ENCODE data around the gene ITPK1.
A peak's percentile ranks its signal among the peaks of the same experiment; 100 is the strongest.

ITPK1 gene

DNA sequence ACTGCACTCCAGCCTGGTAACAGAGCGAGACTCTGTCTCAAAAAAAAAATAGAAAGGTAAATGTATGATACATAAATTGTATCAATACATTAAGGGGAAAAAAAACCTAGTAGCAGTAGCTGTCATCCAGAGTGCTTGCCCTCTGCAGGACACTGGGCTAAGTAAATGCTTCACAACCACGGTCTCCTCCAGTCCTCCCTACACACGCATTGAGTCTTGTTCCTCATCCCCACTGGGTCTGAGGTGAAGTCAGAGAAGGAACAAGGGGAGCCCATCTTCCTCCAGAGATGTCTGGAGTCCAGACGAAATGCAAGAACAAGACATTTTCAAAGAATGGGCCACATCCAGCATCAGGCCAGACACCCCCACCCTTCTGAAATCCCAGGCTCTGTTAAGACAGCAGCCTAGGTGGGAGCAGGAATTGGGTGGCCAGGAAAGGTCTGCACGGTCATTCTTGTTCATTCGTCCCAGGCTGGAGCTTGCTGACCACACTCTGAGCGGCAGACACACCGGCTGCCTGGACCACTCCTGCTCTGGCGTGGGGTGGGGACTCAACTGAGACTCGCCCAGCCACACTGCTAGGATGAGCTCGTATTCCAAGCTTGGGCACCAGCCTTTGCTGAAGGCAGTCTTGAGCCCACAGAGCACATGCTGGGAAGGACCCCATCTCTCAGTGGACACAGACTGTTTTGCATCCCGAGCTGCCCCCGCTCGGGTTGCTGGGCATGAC, 147.3 kb downstream of the ITPK1 start:
- DNase-seq (ENCODE audit: low read depth): no peak

DNA sequence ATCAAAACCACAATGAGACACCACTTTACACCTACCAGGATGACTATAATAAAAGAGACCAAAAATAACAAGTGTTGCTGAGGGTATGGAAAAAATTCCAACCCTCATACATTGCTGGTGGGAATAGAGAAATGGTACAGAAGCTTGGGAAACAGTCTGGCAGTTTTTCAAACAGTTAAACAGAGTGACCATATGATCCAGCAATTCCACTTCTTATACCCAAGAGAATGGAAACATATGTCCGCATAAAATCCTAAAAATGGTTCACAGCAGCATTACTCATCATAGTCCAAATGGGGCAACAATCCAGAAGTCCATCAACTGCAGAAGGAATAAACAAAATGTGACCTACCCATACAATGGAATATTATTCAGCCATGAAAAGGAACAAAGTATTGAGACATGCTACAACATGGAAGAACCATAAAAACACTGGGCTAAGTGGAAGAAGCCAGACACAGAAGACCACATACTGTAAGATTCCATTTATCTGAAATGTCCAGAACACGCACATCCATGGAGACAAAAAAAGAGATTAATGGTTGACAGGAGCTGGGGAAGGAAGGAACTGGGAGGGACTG, 148.3 kb downstream of the ITPK1 start:
- DNase-seq (ENCODE audit: low read depth): no peak

DNA sequence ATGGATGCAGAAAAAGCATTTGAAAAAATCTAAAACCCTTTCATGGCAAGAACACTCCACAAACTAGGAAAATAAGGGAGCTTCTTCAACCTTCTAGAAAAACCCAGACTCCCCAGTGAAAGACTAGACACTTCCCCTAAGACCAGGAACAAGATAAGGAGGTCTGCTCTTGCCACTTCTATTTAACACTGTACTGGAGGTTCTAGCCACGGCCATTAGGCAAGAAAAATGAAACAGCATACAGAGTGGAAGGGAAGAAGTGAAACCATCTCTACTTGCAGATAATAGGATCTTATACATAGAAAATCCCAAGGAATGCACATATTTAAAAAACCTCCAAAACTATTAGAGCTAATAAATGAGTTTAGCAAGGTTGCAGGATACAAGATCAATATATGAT, 150.4 kb downstream of the ITPK1 start:
- no peak for DNase-seq (ENCODE audit: low read depth)

DNA sequence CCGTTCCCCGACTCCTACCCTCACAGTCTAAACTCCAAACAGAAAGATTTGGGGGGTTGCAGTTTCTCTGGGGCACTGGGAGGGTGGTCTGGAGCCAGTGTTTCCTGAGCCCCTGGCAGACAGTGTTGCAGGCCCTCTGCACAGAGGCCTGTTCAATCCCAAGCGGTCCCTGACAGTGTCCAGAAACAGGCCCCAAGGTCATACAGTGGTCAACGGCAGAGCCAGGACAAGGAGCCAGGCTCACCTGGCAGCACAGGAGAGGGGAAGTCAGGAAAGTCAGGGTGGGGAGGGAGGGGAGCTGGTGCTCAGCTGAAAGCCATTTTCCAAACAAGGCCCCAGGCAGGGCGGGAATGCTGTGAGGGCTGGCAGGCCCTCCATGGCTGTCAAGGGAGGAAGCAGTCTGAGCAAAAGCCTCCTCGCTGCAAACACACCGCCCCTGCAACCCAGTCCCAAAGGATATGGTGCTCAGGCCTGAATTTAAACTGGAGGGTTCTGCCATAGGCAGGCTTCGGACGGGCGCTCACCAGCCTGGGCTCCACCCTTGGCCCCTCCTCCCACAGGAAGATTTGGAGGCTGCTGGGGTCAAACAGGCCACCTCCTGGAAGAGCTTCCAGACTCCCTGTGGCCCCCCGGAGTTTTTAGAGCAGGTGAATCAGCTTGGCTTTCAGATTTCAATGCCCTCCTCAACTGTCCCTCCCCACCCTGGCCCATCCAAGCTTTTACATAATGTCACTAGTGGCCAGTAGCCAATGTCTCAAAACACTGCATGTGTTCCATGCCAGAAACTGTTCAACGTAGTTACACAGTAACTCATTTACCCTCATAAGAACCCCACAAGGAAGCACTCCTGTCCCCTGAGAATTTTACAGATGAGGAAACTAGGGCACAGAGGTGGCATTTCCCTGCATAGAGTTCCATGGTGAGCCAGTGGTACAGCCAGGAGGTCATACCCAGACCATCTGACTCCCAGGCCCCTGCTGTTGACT, 151.3 kb downstream of the ITPK1 start:
- DNase-seq (ENCODE audit: low read depth): no peak

DNA sequence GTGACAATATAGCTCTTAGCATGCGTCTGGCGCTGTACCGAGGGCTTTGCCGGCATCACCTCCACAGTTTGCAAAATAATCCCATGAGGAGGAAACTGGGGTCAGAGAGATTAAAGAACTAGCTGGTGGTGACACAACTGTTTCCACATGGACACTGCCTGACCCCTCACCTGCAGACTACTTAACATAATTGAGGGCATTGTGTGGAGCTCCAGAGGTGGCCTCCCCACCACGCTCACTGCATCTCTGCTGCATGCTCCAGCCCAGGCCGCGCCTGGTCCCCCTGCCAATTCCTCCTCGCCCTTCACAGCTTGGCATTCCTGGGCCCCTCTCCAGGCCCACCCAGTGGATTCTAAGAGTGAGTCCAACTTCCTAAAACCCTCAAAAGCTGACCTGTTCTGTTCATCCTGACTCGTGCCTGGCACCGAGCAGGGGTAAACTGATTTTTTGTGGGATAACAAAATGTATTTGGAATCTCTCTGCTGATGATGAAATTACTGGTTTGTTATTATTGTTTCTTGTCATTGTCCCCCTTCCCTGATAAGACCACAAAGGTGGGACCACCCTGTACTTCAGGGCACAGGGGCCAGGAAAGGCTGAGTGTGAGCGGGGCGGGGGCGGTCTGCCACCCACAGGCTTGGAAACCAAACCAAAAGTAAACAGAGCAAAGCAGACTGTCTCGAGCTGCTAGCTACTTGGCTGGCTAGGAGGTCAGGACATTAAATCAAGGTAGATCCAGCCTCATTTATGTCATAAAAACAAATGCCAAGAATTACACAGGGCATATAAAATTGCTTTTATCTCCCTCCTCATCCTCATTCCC, 152.2 kb downstream of the ITPK1 start:
- no peak for DNase-seq (ENCODE audit: low read depth)

DNA sequence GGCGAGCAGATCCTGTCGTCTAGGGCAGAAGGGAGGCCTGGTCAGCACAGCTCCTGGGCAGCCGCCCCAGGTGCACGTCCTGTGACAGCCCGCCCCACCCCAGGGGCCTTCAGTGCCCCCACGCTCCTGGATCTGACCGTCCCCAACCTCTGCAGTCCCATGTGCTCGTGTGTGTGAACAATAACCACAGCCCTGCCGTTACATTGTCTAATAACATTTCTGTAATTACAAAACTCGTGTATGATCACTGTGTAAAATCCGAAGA, 153.0 kb downstream of the ITPK1 start:
- DNase-seq (ENCODE audit: low read depth): no peak

DNA sequence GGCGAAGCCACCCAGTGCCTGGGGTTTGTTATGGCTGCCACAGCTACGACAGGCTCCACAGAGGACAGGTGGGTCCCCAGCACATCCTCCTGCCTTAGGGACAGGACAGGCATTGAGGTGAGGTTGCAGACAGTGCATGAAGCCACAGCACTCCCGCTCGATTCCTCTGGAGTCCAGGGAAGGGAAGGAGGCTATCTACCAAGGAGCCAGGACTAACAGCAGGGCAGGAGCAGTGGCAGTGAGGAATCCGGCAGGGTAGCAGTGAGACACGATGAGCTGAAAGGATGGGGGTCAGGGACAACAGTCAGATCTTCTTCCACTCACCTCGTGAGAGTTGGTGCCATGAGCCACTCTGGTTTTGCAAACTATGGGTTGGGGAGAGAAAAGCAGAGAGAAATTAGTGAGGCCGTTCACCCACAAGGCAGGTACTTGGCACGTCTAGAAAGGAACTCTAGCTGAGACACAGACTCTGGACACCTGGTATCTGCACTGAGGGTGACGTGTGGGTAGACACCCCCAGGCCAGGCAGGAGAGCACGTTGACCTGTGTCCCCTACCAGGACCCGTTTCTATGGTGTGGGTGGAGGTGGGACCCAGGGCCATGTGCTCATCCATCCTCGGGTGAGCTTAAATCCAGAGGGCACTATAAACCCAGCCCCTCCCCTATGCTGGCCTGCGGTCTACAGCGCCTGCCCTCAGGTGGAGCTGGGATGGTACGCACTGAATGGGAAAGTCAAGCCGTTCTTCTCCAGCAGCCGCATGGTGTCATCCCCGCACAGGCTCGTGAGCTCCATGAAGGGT, 153.5 kb downstream of the ITPK1 start:
- no peak for DNase-seq (ENCODE audit: low read depth)

DNA sequence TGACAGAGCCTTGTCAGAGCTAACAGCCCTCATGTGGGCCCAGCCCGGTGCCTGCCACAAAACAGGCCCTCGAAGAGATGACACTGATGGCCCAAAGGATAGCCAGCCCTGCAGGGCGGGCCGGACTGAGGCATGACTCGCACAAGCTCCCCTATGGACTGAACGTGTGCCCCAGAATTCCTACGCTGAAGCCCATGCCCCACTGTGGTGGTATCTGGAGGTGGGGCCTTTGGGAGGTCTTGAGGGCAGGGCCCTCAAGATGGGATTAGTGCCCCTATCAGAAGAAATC, 154.2 kb downstream of the ITPK1 start:
- DNase-seq (ENCODE audit: low read depth): no peak

DNA sequence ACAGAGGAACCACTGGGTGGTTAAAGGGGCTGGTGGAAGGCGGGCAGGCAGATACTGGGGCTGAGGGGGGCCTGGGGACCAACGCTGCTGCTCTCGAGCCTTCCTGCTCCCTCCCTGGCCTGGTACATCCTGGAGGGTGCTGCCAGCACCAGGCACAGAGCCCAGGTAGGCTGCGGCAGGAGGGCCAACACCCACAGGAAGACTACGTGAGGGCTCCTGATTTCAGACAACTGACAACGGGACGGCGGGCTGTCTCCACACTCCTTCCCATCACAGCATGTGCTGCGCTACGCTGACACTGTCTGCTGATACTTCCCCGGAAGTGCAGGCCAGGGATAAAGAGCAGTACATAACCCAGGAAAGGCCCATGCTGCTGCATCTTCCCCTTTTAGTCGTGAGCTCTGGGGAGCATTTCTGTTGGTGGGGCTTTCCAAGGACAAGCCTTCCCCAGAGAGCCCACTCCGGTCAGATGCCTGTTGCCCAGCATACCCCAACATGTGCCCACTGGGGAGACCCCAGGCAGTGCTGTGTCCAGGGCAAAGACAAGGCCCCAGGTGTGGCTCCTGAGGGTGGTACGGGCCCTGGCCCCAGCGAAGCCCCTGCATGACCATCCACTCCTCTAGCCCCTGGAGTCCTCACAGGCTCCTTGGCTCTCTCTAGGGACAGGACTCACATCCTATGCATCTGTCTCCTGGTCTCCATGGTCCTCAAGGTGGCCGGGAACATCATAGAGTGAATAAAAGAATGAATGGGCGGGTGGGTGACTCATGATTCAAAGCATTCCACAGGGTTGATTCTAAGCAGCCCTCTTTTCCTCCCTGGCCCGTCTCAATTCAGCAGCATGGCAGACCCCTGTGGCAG, 154.8 kb downstream of the ITPK1 start:
- DNase-seq (ENCODE audit: low read depth): no peak

DNA sequence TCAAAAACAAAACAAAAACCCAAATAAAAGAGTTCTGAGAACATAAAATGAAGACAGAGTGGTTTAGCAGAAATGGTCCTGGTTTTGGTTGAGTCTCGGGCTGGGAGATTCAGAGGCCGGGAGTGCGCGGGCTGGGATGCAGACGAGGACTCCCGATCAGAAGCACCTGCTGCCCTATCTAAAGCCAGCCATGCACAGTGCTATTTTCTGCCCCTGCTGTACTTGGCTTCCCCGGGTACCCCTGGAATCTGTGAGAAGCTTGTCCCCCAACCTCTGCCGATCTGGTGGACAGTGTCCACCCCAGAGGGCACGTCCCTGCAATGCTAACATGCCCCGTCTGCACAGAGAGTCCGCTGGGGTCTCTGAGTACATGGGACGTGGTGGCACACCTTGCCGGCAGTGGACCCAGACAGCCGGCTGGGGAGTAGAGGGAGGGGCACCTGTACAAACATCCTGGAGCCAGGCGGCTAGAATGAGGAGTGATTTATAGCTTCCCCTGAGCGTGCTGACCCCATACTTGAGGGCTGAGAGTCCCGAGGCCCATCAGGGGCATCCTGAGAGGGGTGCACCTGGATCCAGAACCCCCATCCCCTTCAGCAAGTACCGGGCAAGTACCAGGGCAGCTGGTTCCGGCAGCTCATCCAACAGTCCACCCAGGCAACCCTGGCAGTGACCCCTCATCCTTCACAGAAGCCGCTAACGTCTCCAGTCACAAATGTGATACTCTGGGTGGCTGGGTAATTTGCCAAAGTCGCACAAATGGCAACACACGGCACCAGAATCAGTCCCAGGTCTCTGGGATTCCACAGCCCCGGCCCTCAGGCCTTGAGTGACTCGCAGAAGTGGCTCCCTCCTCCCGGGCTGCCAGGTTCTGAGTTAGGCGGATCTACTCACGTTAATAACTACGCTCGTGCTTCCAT, 155.7 kb downstream of the ITPK1 start:
- DNase-seq (ENCODE audit: low read depth): no peak

DNA sequence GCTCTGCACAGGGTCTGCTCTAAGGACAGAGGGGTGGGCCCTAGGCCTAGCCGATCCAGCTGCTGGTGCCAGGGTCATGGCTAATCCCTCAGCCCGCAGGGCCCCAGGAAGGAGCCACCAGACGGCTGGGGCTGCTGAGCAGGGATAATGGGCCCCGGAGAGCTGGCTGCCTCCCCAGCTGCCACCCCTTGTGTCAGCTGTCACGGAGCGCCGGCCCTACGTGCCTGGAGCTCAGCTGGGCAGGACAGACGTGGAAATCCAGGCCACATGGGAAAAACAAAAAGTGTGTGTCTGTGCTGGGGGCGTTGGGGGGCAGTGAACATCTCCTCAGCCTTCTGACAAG, 156.6 kb downstream of the ITPK1 start:
- no peak for DNase-seq (ENCODE audit: low read depth)

DNA sequence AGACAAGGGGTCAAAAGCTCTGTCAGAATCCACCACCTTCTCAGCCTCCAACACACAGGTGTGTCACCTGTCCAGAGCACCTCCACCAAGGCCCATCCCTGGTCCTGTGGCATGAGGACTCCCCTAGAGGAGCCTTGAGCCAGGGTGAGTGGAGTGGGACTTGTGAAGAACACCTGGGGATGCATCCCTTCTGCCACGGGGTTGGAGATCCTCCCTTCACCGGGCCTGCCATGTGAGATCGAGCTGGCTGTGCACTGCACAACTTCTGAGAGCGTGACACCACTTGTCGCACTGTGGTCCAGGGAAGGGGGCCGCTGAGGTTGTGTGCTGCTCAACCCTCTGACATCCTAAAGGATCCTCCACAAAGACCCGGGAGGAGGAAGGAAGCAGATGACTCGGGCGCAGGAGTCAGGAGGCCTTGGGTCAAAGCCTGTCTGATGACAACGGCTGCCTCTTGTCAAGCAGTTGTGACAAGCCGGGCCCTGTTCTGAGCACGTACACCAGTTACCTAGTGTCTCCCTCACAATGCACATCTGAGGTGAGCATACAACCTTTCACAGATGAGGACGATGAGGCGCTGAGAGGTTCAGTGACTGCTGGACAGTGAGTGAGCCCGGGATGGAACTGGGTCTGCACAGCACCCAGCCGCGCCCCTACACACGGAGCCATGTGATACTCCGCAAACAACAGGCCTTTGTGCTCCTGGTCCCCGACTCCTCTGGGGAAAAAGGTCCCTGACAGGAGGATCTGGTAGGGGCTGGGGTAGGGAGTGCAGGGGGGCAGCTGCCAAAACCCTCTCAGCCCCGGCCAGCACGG, 157.1 kb downstream of the ITPK1 start:
- no peak for DNase-seq (ENCODE audit: low read depth)

DNA sequence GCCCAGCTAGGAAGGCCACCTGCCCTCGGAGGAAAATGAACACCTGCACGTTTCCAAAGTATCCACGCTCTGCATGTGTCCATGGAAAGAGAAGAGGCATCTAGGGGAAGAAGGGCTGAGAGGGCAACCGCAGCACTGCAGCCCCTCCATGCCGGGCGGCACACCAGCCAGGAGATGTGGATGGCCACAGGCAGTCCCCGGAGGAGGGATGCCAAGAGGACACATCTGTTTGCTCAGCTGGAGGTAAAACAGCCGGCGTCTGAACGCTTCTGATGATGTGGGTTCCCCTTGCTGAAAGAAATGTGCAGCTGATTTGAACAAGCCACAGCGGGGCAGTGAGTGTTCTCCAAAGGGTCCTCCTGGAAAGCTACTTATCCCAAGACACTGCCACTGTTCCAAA, 158.8 kb downstream of the ITPK1 start:
- no peak for DNase-seq (ENCODE audit: low read depth)

DNA sequence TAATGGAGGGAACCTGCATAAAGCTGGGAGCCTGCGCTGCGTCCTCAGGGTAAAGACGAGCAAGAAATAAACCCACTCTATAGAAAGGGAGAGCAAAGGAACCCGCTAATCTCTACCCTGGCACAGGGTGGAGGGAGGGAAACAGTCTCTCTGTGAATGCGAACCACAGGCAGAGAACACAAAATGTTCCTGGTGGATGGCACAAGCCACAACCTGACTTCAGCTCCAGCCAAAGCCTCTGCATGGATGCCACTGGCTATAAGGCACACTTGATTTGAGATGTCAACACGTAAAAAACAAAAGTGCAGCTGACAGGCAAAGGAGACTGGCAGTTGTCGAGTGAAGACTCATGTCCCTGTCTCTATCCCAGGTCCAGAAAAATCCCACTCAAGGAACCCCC, 160.3 kb downstream of the ITPK1 start:
- no peak for DNase-seq (ENCODE audit: low read depth)

DNA sequence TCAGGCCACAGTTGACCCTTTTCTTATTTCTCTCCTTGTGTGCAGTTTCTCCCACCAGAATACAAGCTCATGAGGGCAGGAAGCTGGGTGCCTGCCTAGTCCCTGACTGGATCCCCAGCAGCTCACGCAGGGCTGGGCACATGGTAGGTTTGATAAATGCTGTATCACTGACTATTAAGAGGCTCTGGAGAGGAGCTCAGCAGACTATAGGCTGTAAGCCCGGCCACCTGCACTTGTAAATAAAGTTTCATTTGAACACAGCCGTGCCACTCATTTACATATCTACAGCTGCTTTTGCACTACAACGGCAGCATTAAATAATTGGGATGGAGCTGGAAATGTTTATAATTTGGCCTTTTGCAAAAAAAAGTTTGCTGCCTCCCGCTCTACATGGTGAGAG, 160.8 kb downstream of the ITPK1 start:
- DNase-seq (ENCODE audit: low read depth): no peak

DNA sequence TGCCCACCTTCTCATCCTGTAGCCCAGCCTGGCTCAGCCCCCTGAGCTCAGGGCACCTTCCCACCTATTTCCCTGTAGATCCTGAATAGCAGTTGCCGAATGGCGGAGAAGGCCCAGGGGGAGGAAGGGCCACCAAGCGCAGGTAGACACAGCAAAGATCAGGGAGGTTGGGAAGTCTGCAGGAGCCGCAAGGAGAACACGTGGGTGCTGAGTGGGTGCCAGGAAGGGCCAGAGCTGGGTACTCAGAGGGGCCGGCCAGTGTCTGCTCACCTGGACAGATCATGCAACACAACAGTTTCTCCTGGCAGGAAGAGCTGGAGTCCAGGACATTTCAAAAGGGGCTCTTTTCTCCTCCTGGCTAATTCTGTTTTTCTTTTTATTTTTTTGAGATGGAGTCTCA, 162.2 kb downstream of the ITPK1 start:
- no peak for DNase-seq (ENCODE audit: low read depth)

DNA sequence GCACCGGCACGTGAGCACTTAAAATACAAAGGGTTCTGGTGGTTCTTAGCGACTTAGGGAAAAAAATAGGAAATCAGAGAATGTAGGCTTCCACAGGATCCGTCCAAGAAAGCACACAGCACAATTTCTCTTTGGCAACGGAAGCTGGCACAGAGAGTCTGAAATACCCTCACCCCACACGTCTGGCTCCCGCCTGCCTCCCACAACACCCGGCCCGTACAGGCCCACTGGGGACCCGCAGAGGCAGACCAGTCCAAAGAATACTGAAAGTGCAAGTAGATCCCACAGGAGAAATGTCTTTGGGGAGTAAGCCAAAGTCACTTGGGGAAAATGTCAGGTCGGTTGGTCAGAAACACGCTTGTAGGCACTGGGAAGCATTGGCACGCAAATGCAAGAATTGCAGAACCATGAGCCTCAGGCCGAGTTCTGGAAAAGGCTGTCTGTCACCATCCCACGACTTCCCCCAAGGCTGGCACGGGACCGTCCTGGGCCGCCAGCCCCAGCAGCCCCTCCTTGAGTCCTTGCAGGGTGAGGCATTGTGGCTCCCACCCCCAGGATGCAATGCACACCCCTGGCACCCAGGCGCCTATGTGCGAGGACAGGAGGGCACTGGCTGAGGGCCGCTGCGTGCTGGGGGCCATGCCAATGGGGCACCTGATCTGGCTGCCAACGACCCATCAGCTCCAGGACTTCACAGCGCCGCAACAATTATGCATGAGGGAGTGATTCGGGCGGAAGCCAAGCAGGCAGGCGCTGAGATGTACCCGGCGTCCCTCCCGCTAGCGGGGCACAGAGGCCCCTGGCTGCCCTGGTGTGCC, 163.0 kb downstream of the ITPK1 start:
- no peak for DNase-seq (ENCODE audit: low read depth)

DNA sequence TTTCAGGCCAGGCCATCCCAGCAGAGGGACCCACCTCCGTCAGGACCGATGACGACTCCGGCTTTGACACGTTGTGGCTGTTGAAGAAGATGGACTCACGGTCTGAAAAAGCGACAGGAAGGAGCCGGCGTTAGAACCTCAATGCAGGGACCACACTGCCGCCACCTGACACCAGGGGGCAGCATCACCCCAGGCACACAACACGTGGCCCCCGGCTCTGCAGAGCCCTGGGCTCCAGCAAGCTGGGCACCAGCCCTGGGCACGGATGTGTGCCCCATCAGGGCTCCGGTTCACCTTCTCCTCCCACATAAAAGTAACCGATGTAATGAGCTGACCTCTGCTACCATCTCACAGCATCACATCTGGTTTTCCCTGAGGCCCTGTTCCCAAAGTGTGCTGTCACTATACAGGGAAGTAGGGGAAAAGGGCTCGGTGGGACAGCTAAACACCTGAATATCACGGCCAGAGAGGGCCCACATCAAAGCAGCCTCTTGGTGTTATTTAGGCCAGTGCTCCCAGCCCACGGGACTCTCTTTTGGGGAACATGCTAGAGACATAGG, 163.7 kb downstream of the ITPK1 start:
- peak; percentile 74 for DNase-seq (ENCODE audit: low read depth)
